HG02852 (cell line): ENCODE measurements around the gene SIAH2.
"Not testable (repeated sequence)": the region's sequence is repeated elsewhere in the genome, so short reads cannot be mapped to it uniquely, and the experiment has no call there.

ENCODE experiments used
- ATAC-seq: cut with Tn5 transposase; IDR thresholded peaks from one replicate; pipeline ENCODE4 v1.9.1; 2021; ENCODE audit warnings: mild to moderate bottlenecking, moderate library complexity; ENCODE audit not compliant: unreplicated experiment

The SIAH2 gene

GRCh38 chr3:150763122-150763840, at the start of gene SIAH2:
TSS of gene SIAH2 (minus strand) at chr3:150763169. CDS start at chr3:150762849, 320 bp downstream.
- ATAC-seq, result peak; percentile 49

- no peak for ATAC-seq
Measured at GRCh38 chr3:150811984-150812383, 49.0 kb upstream of the SIAH2 start.

- no peak for ATAC-seq
Measured at GRCh38 chr3:150810641-150811040, 47.7 kb upstream of the SIAH2 start.

- no peak for ATAC-seq
Measured at GRCh38 chr3:150806185-150806835, 43.3 kb upstream of the SIAH2 start.

- ATAC-seq, result no peak
Measured at GRCh38 chr3:150805354-150805753, 42.4 kb upstream of the SIAH2 start.

GRCh38 chr3:150803440-150803985, 40.5 kb upstream of the SIAH2 start:
- ATAC-seq, result no peak

- no peak for ATAC-seq
Measured at GRCh38 chr3:150800722-150801121, 37.8 kb upstream of the SIAH2 start.

- no peak for ATAC-seq
Measured at GRCh38 chr3:150798122-150798618, 35.2 kb upstream of the SIAH2 start.

GRCh38 chr3:150797155-150797554, 34.2 kb upstream of the SIAH2 start:
- ATAC-seq, result no peak

- not testable (repeated sequence) for ATAC-seq
Measured at GRCh38 chr3:150796527-150796926, 33.6 kb upstream of the SIAH2 start.

- ATAC-seq, result no peak
Measured at GRCh38 chr3:150793641-150794040, 30.7 kb upstream of the SIAH2 start.

GRCh38 chr3:150790629-150791028, 27.7 kb upstream of the SIAH2 start:
- ATAC-seq, result no peak

GRCh38 chr3:150789451-150789850, 26.5 kb upstream of the SIAH2 start:
- no peak for ATAC-seq

- peak; percentile 58 for ATAC-seq
Measured at GRCh38 chr3:150787741-150788370, 24.9 kb upstream of the SIAH2 start.

- no peak for ATAC-seq
Measured at GRCh38 chr3:150786791-150787190, 23.8 kb upstream of the SIAH2 start.

GRCh38 chr3:150784747-150785125, 21.8 kb upstream of the SIAH2 start:
- no peak for ATAC-seq

- peak; percentile 69 for ATAC-seq
Measured at GRCh38 chr3:150783920-150784746, 21.2 kb upstream of the SIAH2 start.

- ATAC-seq, result no peak
Measured at GRCh38 chr3:150783316-150783715, 20.3 kb upstream of the SIAH2 start.

- no peak for ATAC-seq
Measured at GRCh38 chr3:150779402-150779858, 16.5 kb upstream of the SIAH2 start.

- no peak for ATAC-seq
Measured at GRCh38 chr3:150778793-150779401, 15.9 kb upstream of the SIAH2 start.
